MM.1S (cell line): ENCODE measurements around the gene TSHZ1.

Source experiments
- EZH2 ChIP-seq: fragments of 300-600 bp; sonication (generic); optimal IDR thresholded peaks from 2 replicates; pipeline ENCODE3; 2017; ENCODE audit warnings: low read depth, mild to moderate bottlenecking, antibody characterized with exemption, low read length, mixed read lengths
- EZH2phosphoT487 ChIP-seq: fragments of 300-600 bp; sonication (generic); IDR thresholded peaks from 2 replicates; pipeline ENCODE4 v1.6.1; 2018; ENCODE audit warnings: antibody characterized with exemption, low read length
- TF ChIP-seq, protein P1 (sequence below): fragments of 300-600 bp; sonication (generic); IDR thresholded peaks from 2 replicates; pipeline ENCODE4 v1.5.1; 2016; ENCODE audit warnings: antibody characterized with exemption, low read length, mixed read lengths

- TF ChIP-seq, protein P1, sequence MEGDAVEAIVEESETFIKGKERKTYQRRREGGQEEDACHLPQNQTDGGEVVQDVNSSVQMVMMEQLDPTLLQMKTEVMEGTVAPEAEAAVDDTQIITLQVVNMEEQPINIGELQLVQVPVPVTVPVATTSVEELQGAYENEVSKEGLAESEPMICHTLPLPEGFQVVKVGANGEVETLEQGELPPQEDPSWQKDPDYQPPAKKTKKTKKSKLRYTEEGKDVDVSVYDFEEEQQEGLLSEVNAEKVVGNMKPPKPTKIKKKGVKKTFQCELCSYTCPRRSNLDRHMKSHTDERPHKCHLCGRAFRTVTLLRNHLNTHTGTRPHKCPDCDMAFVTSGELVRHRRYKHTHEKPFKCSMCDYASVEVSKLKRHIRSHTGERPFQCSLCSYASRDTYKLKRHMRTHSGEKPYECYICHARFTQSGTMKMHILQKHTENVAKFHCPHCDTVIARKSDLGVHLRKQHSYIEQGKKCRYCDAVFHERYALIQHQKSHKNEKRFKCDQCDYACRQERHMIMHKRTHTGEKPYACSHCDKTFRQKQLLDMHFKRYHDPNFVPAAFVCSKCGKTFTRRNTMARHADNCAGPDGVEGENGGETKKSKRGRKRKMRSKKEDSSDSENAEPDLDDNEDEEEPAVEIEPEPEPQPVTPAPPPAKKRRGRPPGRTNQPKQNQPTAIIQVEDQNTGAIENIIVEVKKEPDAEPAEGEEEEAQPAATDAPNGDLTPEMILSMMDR: no peak
- no peak for TF ChIP-seq EZH2phosphoT487
- TF ChIP-seq EZH2: no peak
Measured at GRCh38 chr18:75161256-75162028, 49.2 kb upstream of the TSHZ1 start.
